Eye (tissue), 1 donor: ENCODE data around the gene TLE7.

Experiments used
- DNase-seq: peaks from one replicate; pipeline ENCODE4 v3.0.0-alpha.2; 2015

Gene TLE7

GRCh38 chr16:71412270-71413160, 29.3 kb downstream of the TLE7 start:
- DNase-seq, result peak; percentile 96

- no peak for DNase-seq
These were observed 31.7 kb downstream of the TLE7 start for GRCh38 chr16:71410146-71410545.

- DNase-seq, result no peak
These were observed 32.7 kb downstream of the TLE7 start for GRCh38 chr16:71409011-71409775.

- no peak for DNase-seq
These were observed 33.3 kb downstream of the TLE7 start for GRCh38 chr16:71408536-71408935.

GRCh38 chr16:71407731-71408130, 34.1 kb downstream of the TLE7 start:
- DNase-seq, result no peak

GRCh38 chr16:71406724-71407123, 35.1 kb downstream of the TLE7 start:
- no peak for DNase-seq

- DNase-seq, result no peak
These were observed 35.5 kb downstream of the TLE7 start for GRCh38 chr16:71406316-71406715.

GRCh38 chr16:71404364-71404763, 37.5 kb downstream of the TLE7 start:
- DNase-seq, result no peak

GRCh38 chr16:71402674-71403073, 39.2 kb downstream of the TLE7 start:
- no peak for DNase-seq

GRCh38 chr16:71402007-71402406, 39.8 kb downstream of the TLE7 start:
- no peak for DNase-seq

GRCh38 chr16:71399801-71400563, 41.9 kb downstream of the TLE7 start:
- DNase-seq, result no peak

GRCh38 chr16:71396594-71396993, 45.3 kb downstream of the TLE7 start:
- DNase-seq, result no peak

- no peak for DNase-seq
These were observed 52.5 kb downstream of the TLE7 start for GRCh38 chr16:71389330-71389729.

- DNase-seq, result no peak
These were observed 54.6 kb downstream of the TLE7 start for GRCh38 chr16:71387045-71387871.

GRCh38 chr16:71384073-71384724, 57.7 kb downstream of the TLE7 start:
- DNase-seq, result no peak

GRCh38 chr16:71383054-71383773, 58.6 kb downstream of the TLE7 start:
- peak; percentile 80 for DNase-seq

GRCh38 chr16:71380831-71381230, 61.0 kb downstream of the TLE7 start:
- no peak for DNase-seq
